Stimulated activated CD8-positive, alpha-beta memory T cell treated with anti-CD3 and anti-CD28 coated beads, Interleukin-7, amount 100 ng/mL, for 4 hours (primary cell): ENCODE results near the gene CEP128.

Experiments used
- DNase-seq, 2 donors: peaks; one replicate each; pipeline ENCODE4 v3.0.0-alpha.2; 2020; ENCODE audit warnings: low read depth in 2 of 2

The CEP128 gene

GRCh38 chr14:80485764-80486163, 455.8 kb downstream of the CEP128 start:
- no peak for DNase-seq

- DNase-seq = no peak
These were observed 458.2 kb downstream of the CEP128 start for GRCh38 chr14:80483331-80483730.

GRCh38 chr14:80477388-80478160, 464.0 kb downstream of the CEP128 start:
- no peak for DNase-seq

GRCh38 chr14:80475074-80475473, 466.5 kb downstream of the CEP128 start:
- no peak for DNase-seq

GRCh38 chr14:80468331-80469122, 473.0 kb downstream of the CEP128 start:
- DNase-seq = no peak

GRCh38 chr14:80465546-80466220, 475.9 kb downstream of the CEP128 start:
- DNase-seq = no peak

GRCh38 chr14:80464531-80465149, 476.9 kb downstream of the CEP128 start:
- no peak for DNase-seq

- no peak for DNase-seq
These were observed 485.3 kb downstream of the CEP128 start for GRCh38 chr14:80456209-80456608.

- DNase-seq = no peak
These were observed 486.5 kb downstream of the CEP128 start for GRCh38 chr14:80455031-80455430.

- DNase-seq = no peak
These were observed 493.3 kb downstream of the CEP128 start for GRCh38 chr14:80448267-80448666.

GRCh38 chr14:80447392-80447791, 494.1 kb downstream of the CEP128 start:
- DNase-seq = no peak
